ENCODE results near the gene ZNF396. TPM values are rescaled to one million over a fixed set of nuclear protein-coding genes. Genes with fewer than 3 reads are reported as not detected.

Gene ZNF396
- total and polyA plus RNA-seq, 8 donors = 1.2 to 3.8 (median 2.4) TPM

GRCh38 chr18:35334821-35335220 is 42.3 kb downstream of the ZNF396 start:
- no peak for TF ChIP-seq CTCF (IDR thresholded peaks at IDR 0.05)
- H3K4me1 ChIP-seq = peaks cover 3 to 10% (median 7%) of the 10 kb centered on the region in 3 donors
- no peak overlapping the region for H3K27ac ChIP-seq
- H3K27me3 ChIP-seq = no peaks in the 10 kb centered on the region
- no peak overlapping the region for H3K4me3 ChIP-seq
- no peak for DNase-seq
- intact Hi-C loops (cut with DNase I) = loop anchor here in 1 of 3 donors (5.0 kb wide), 1 partner anchor 38 kb away; no protein-coding TSS in a partner anchor
- WGBS, 2 donors = 66 to 71% methylated on average over 3 of the region's 3 CpGs
- no peak for ATAC-seq
- no peak for FAIRE-seq
- peaks cover 0 to 56% (median 22%) of the 10 kb centered on the region in 3 donors for H3K36me3 ChIP-seq
- H3K9me3 ChIP-seq = no peaks in the 10 kb centered on the region

- no peaks in the 10 kb centered on the region for H3K9me3 ChIP-seq
- FAIRE-seq = no peak
- H3K4me1 ChIP-seq = peaks cover 3 to 10% (median 7%) of the 10 kb centered on the region in 3 donors
- H3K27me3 ChIP-seq = no peaks in the 10 kb centered on the region
- no peak overlapping the region for H3K4me3 ChIP-seq
- no peak for TF ChIP-seq CTCF (IDR thresholded peaks at IDR 0.05)
- peaks cover 0 to 49% (median 16%) of the 10 kb centered on the region in 3 donors for H3K36me3 ChIP-seq
- no peak overlapping the region for H3K27ac ChIP-seq
- intact Hi-C loops (cut with DNase I) = no loop called here
- no peak for DNase-seq
- 54 to 58% methylated on average over 1 of the region's 1 CpG for WGBS, 2 donors
- no peak for ATAC-seq
Measured at GRCh38 chr18:35334212-35334611, 42.9 kb downstream of the ZNF396 start.

GRCh38 chr18:35331367-35332087 is 45.6 kb downstream of the ZNF396 start:
- H3K4me1 ChIP-seq = peaks cover 0 to 5% (median 3%) of the 10 kb centered on the region in 3 donors
- 82 to 86% methylated on average over 4 of the region's 4 CpGs for WGBS, 2 donors
- intact Hi-C loops (cut with DNase I) = no loop called here
- TF ChIP-seq CTCF (IDR thresholded peaks at IDR 0.05) = no peak
- no peak for FAIRE-seq
- ATAC-seq = no peak
- DNase-seq = no peak
- peaks cover 0 to 23% (median 3%) of the 10 kb centered on the region in 3 donors for H3K36me3 ChIP-seq
- H3K27me3 ChIP-seq = no peaks in the 10 kb centered on the region
- H3K4me3 ChIP-seq = no peak overlapping the region
- H3K9me3 ChIP-seq = no peaks in the 10 kb centered on the region
- H3K27ac ChIP-seq = no peak overlapping the region

- Histone ChIP-seq H3K27me3 (no peaks in the 10 kb centered on the region), H3K4me3 (no peak overlapping the region), H3K9me3 (no peaks in the 10 kb centered on the region), H3K27ac (no peak overlapping the region), H3K4me1 (no peaks in the 10 kb centered on the region), H3K36me3 (no peaks in the 10 kb centered on the region)
- DNase-seq (no peak), ATAC-seq (no peak), FAIRE-seq (no peak)
- intact Hi-C loops (cut with DNase I) = no loop called here
- no peak for TF ChIP-seq CTCF (IDR thresholded peaks at IDR 0.05)
Measured at GRCh38 chr18:35328868-35329267, 48.3 kb downstream of the ZNF396 start.

- intact Hi-C loops (cut with DNase I) = no loop called here
- WGBS, 2 donors = 54 to 55% methylated on average over 3 of the region's 3 CpGs
- H3K27ac ChIP-seq = no peak overlapping the region
- FAIRE-seq (no peak), ATAC-seq (no peak), DNase-seq (no peak)
- H3K27me3 ChIP-seq = no peaks in the 10 kb centered on the region
- no peak for TF ChIP-seq CTCF (IDR thresholded peaks at IDR 0.05)
- no peaks in the 10 kb centered on the region for H3K36me3 ChIP-seq
- H3K4me1 ChIP-seq = no peaks in the 10 kb centered on the region
- no peak overlapping the region for H3K4me3 ChIP-seq
- no peaks in the 10 kb centered on the region for H3K9me3 ChIP-seq
Measured at GRCh38 chr18:35326695-35327387, 50.3 kb downstream of the ZNF396 start.
